Pancreas (tissue), 10 donors: ENCODE results near the gene NCS1. TPM values are rescaled to one million over a fixed set of nuclear protein-coding genes. Genes with fewer than 3 reads are reported as not detected.

ENCODE experiments used
- ATAC-seq, 4 donors: fragments of 200-7000 bp; cut with Tn5 transposase; one replicate each; pipeline versions ENCODE4 v1.8.0 to v1.9.1; 2020; ENCODE audit warnings: mild to moderate bottlenecking in 4 of 4, moderate library complexity in 4 of 4
- DNase-seq, 6 donors: peaks; one replicate each; pipeline ENCODE4 v3.0.0-alpha.2; 2020
- FAIRE-seq: peaks from 2 replicates; lab custom pipeline; 2012; peaks lifted over from hg19 to GRCh38; lab: Jason Lieb, UNC
- H3K27ac ChIP-seq, 4 donors: fragments of 200-600 bp; sonication (generic); 1 replicate in 3 of 4; 2 replicates in 1 of 4; pipeline versions ENCODE4 v1.5.0 to v1.8.0; 2020
- H3K27me3 ChIP-seq, 4 donors: fragments of 200-600 bp; one replicate each; pipeline ENCODE4 v1.8.0; 2021
- H3K36me3 ChIP-seq, 3 donors: fragments of 200-600 bp; sonication (generic) in 1 of 3; one replicate each; pipeline versions ENCODE4 v1.5.0 to v1.8.0; 2020 to 2021
- H3K4me1 ChIP-seq, 3 donors: fragments of 200-600 bp; one replicate each; pipeline ENCODE4 v1.8.0; 2021
- H3K4me3 ChIP-seq, 4 donors: fragments of 200-600 bp; sonication (generic) in 2 of 4; one replicate each; pipeline versions ENCODE4 v1.5.0 to v1.8.0; 2020 to 2021
- H3K9me3 ChIP-seq, 4 donors: fragments of 200-600 bp; one replicate each; pipeline ENCODE4 v1.8.0; 2021
- CTCF ChIP-seq, 4 donors: fragments of 200-600 bp; sonication (generic) in 3 of 4; IDR thresholded peaks; one replicate each; pipeline versions ENCODE4 v1.5.0 to v1.8.0; 2021; ENCODE audit warnings: antibody characterized with exemption in 4 of 4
- WGBS, 2 donors: extraction: QIAGEN DNeasy Blood & Tissue Kit; methylation state at CpG; one replicate each; pipeline ENCODE4 v1.1.7; 2013; 5-methylcytosine and 5-hydroxymethylcytosine counted together
- intact Hi-C, 3 donors: fragments of 100-400 bp; cut with DNase I; formaldehyde crosslinking; loops; one replicate each; pipeline versions ENCODE4 v1.11.1 to v1.14.2; 2022
- polyA plus RNA-seq, 2 donors: library from polyadenylated mRNA; stranded (reverse); fragments of 200-250 nt; gene quantifications; one replicate each; pipeline ENCODE4 v1.2.3, GENCODE V29; 2013
- total RNA-seq, 6 donors: library from RNA; stranded (reverse); fragmentation: NEBNext Ultra II Directional in 4 of 6; extraction: Animal tissue kit (Norgen Biotek cat#: 25700) in 4 of 6; gene quantifications; one replicate each; pipeline versions ENCODE4 v1.2.1 to v1.2.4, GENCODE V29; 2021 to 2023
- donor health status: healthy with polysubstance abuse.
- donor health status: DM: no; HTN: no; CAD: no; lungs with moderate emphysema.
- donor health status: DM: no; HTN: no; CAD: no.
- donor health status: control.
- donor health status: control.
- donor health status: Bipolar disorder and iron deficiency.
- donor health status: DM: yes; HTN: yes; CAD: no.
- donor health status: DM: no; HTN: no; CAD: no.
- donor health status: DM: no; HTN: no; CAD: no.
- donor health status: DM: yes; HTN: yes; CAD: no.

NCS1 gene
- total and polyA plus RNA-seq, 8 donors = 3.0 to 8.6 (median 4.9) TPM

- intact Hi-C loops = no loop called here
- peak in 1 of 6 donors; percentile 45 for DNase-seq
- Histone ChIP-seq H3K9me3 (no peaks in the 10 kb centered on the region), H3K4me3 (no peak overlapping the region), H3K36me3 (peaks cover 0 to 6% (median 0%) of the 10 kb centered on the region in 3 donors), H3K4me1 (no peaks in the 10 kb centered on the region), H3K27ac (no peak overlapping the region), H3K27me3 (no peaks in the 10 kb centered on the region)
- no peak for TF ChIP-seq CTCF (IDR thresholded peaks at IDR 0.05)
- FAIRE-seq = no peak
- peak in 1 of 4 donors; percentile 16 for ATAC-seq
- WGBS, 2 donors = 90 to 91% methylated on average over 16 of the region's 16 CpGs
Observed at GRCh38 chr9:130219661-130220096, 47.5 kb downstream of the NCS1 start.

- DNase-seq = peak in 1 of 6 donors; percentile 37
- no peak for ATAC-seq
- Histone ChIP-seq H3K9me3 (no peaks in the 10 kb centered on the region), H3K4me1 (no peaks in the 10 kb centered on the region), H3K27ac (no peak overlapping the region), H3K4me3 (no peak overlapping the region), H3K36me3 (peaks cover 0 to 6% (median 0%) of the 10 kb centered on the region in 3 donors), H3K27me3 (no peaks in the 10 kb centered on the region)
- intact Hi-C loops = no loop called here
- WGBS, 2 donors = 77 to 78% methylated on average over 9 of the region's 9 CpGs
- TF ChIP-seq CTCF (IDR thresholded peaks at IDR 0.05) = no peak
- FAIRE-seq = no peak
Observed at GRCh38 chr9:130220352-130220751, 48.1 kb downstream of the NCS1 start.

GRCh38 chr9:130222833-130223232 lies 50.6 kb downstream of the NCS1 start:
- no peak for TF ChIP-seq CTCF (IDR thresholded peaks at IDR 0.05)
- intact Hi-C loops = no loop called here
- H3K4me3 ChIP-seq = no peak overlapping the region
- no peaks in the 10 kb centered on the region for H3K27me3 ChIP-seq
- H3K9me3 ChIP-seq = no peaks in the 10 kb centered on the region
- H3K27ac ChIP-seq = no peak overlapping the region
- WGBS, 2 donors = 95 to 98% methylated on average over 8 to 9 of the region's 9 CpGs
- no peaks in the 10 kb centered on the region for H3K4me1 ChIP-seq
- DNase-seq (peak in 1 of 6 donors; percentile 21), FAIRE-seq (no peak), ATAC-seq (no peak)
- peaks cover 0 to 11% (median 0%) of the 10 kb centered on the region in 3 donors for H3K36me3 ChIP-seq

GRCh38 chr9:130225071-130225470 lies 52.9 kb downstream of the NCS1 start:
- no peak for DNase-seq
- 88 to 95% methylated on average over 11 of the region's 11 CpGs for WGBS, 2 donors
- intact Hi-C loops = no loop called here
- Histone ChIP-seq H3K4me1 (no peaks in the 10 kb centered on the region), H3K9me3 (no peaks in the 10 kb centered on the region), H3K4me3 (no peak overlapping the region), H3K27me3 (no peaks in the 10 kb centered on the region), H3K36me3 (peaks cover 0 to 5% (median 0%) of the 10 kb centered on the region in 3 donors), H3K27ac (no peak overlapping the region)
- FAIRE-seq = no peak
- ATAC-seq = no peak
- TF ChIP-seq CTCF (IDR thresholded peaks at IDR 0.05) = no peak

- Histone ChIP-seq H3K36me3 (peaks cover 0 to 5% (median 0%) of the 10 kb centered on the region in 3 donors), H3K9me3 (no peaks in the 10 kb centered on the region), H3K27me3 (no peaks in the 10 kb centered on the region), H3K4me1 (no peaks in the 10 kb centered on the region), H3K4me3 (no peak overlapping the region), H3K27ac (no peak overlapping the region)
- no peak for ATAC-seq
- no peak for TF ChIP-seq CTCF (IDR thresholded peaks at IDR 0.05)
- FAIRE-seq = no peak
- 97 to 98% methylated on average over 20 of the region's 20 CpGs for WGBS, 2 donors
- DNase-seq = no peak
- intact Hi-C loops = no loop called here
Observed at GRCh38 chr9:130225586-130225985, 53.4 kb downstream of the NCS1 start.
